B cell (primary cell): ENCODE data around the gene FHIT. TPM values are rescaled to one million over a fixed set of nuclear protein-coding genes. Genes with fewer than 3 reads are reported as not detected.

Source experiments
- ATAC-seq: fragments of 200-7000 bp; cut with Tn5 transposase; one replicate; pipeline ENCODE4 v1.10.0; 2021; ENCODE audit warnings: low read depth, mild to moderate bottlenecking, moderate number of reproducible peaks, moderate library complexity
- CTCF ChIA-PET: fragments of 350-600 bp; sonication (Branson Sonifier 250); formaldehyde crosslinking; loops from one replicate; lab custom pipeline; 2021; ENCODE audit warnings: antibody characterized with exemption, inconsistent platforms; lab: Charles Lee
- POLR2A ChIA-PET: fragments of 350-600 bp; sonication (Branson Sonifier 250); formaldehyde crosslinking; loops from one replicate; lab custom pipeline; 2021; ENCODE audit warnings: antibody characterized with exemption; lab: Charles Lee
- DNase-seq: peaks from one replicate; pipeline ENCODE4 v3.0.0; 2013
- H2AFZ ChIP-seq: 2 replicates; pipeline ENCODE4 v1.6.1; 2012; ENCODE audit warnings: mild to moderate bottlenecking, low read depth, low read length; ENCODE audit not compliant: insufficient read depth, poor library complexity, severe bottlenecking
- H3K27ac ChIP-seq, 2 donors: 1 replicate in 1 of 2; 2 replicates in 1 of 2; pipeline ENCODE4 v1.5.1; 2012 to 2013; ENCODE audit warnings: low read length in 2 of 2, mild to moderate bottlenecking in 2 of 2, moderate library complexity in 1 of 2
- H3K27me3 ChIP-seq, 4 experiments: fragments of 200-600 bp in 1 of 4; sonication (generic) in 1 of 4; replicated peaks in 1 of 4; 1 replicate in 2 of 4; 2 replicates in 2 of 4; pipeline versions ENCODE4 v1.6.1 to v1.7.0; 2013 to 2016; ENCODE audit warnings: low read length in 3 of 4, mild to moderate bottlenecking in 2 of 4, mixed read lengths in 1 of 4, moderate library complexity in 1 of 4; ENCODE audit not compliant: insufficient read depth in 4 of 4, control insufficient read depth in 3 of 4; ENCODE audit errors: control extremely low read depth in 1 of 4
- H3K36me3 ChIP-seq, 2 experiments: replicated peaks in 1 of 2; 1 replicate in 1 of 2; 2 replicates in 1 of 2; pipeline versions ENCODE4 v1.6.1 to v1.7.1; 2013; ENCODE audit warnings: low read length in 1 of 2; ENCODE audit not compliant: insufficient read depth in 2 of 2, control insufficient read depth in 1 of 2; ENCODE audit errors: control extremely low read depth in 1 of 2, extremely low read depth in 1 of 2
- H3K4me1 ChIP-seq, 2 donors: fragments of 200-600 bp in 1 of 2; sonication (generic) in 1 of 2; 1 replicate in 1 of 2; 2 replicates in 1 of 2; pipeline versions ENCODE4 v1.5.1 to v1.6.1; 2013 to 2017; ENCODE audit warnings: low read length in 2 of 2; ENCODE audit not compliant: control insufficient read depth in 2 of 2, insufficient read depth in 2 of 2
- H3K4me2 ChIP-seq: replicated peaks from 2 replicates; pipeline ENCODE3; 2012; ENCODE audit warnings: mild to moderate bottlenecking, low read depth, low read length; ENCODE audit not compliant: poor library complexity, severe bottlenecking
- H3K4me3 ChIP-seq, 5 experiments: fragments of 200-600 bp in 1 of 5; sonication (generic) in 1 of 5; 1 replicate in 3 of 5; 2 replicates in 2 of 5; pipeline versions ENCODE4 v1.5.1 to v1.7.0; 2011 to 2016; ENCODE audit warnings: low read length in 4 of 5, mild to moderate bottlenecking in 4 of 5, low read depth in 2 of 5, control low read depth in 1 of 5, moderate library complexity in 1 of 5; ENCODE audit not compliant: insufficient read depth in 1 of 5; ENCODE audit errors: control extremely low read depth in 1 of 5, extremely low read depth in 1 of 5
- H3K79me2 ChIP-seq: fragments of 200-600 bp; sonication (generic); one replicate; pipeline ENCODE4 v1.6.0; 2016; ENCODE audit warnings: low read length; ENCODE audit not compliant: control insufficient read depth, insufficient read depth
- H3K9ac ChIP-seq: fragments of 200-600 bp; sonication (generic); 2 replicates; pipeline ENCODE4 v1.6.1; 2017; ENCODE audit warnings: mild to moderate bottlenecking, low read length, moderate library complexity
- H3K9me3 ChIP-seq, 3 donors: one replicate each; pipeline versions ENCODE4 v1.6.1 to v1.7.1; 2013; ENCODE audit warnings: low read length in 2 of 3; ENCODE audit not compliant: control insufficient read depth in 2 of 3, insufficient read depth in 1 of 3; ENCODE audit errors: control extremely low read depth in 1 of 3
- H4K20me1 ChIP-seq: 2 replicates; pipeline ENCODE4 v1.6.0; 2012; ENCODE audit warnings: mild to moderate bottlenecking, low read length; ENCODE audit not compliant: insufficient read depth, control insufficient read depth, poor library complexity, severe bottlenecking
- H3K27ac Mint-ChIP-seq: one replicate; pipeline ENCODE4 v1.8.0; 2021; ENCODE audit warnings: mixed read lengths
- H3K27me3 Mint-ChIP-seq: one replicate; pipeline ENCODE4 v1.8.0; 2021; ENCODE audit warnings: mixed read lengths
- H3K4me1 Mint-ChIP-seq: one replicate; pipeline ENCODE4 v1.8.0; 2021; ENCODE audit warnings: mixed read lengths
- H3K4me3 Mint-ChIP-seq: one replicate; pipeline ENCODE4 v1.8.0; 2021; ENCODE audit warnings: mixed read lengths
- H3K9me3 Mint-ChIP-seq: one replicate; pipeline ENCODE4 v1.8.0; 2022; ENCODE audit warnings: mixed read lengths; ENCODE audit not compliant: insufficient read depth
- EZH2 ChIP-seq: IDR thresholded peaks from 2 replicates; pipeline ENCODE4 v1.6.1; 2012; ENCODE audit warnings: borderline replicate concordance, low read depth, mild to moderate bottlenecking, moderate library complexity, low read length; ENCODE audit not compliant: insufficient read depth, poor library complexity, severe bottlenecking
- WGBS: methylation state at CpG from one replicate; pipeline ENCODE4 v1.1.5; 2013; ENCODE audit warnings: missing lambda C conversion rate; ENCODE audit not compliant: insufficient coverage; 5-methylcytosine and 5-hydroxymethylcytosine counted together
- intact Hi-C: fragments of 100-400 bp; cut with micrococcal nuclease; formaldehyde crosslinking; loops from one replicate; pipeline ENCODE4 v1.10.0; 2022
- polyA plus RNA-seq: library from polyadenylated mRNA; depleted of rRNA; stranded (reverse); fragments of >200 nt; gene quantifications from 2 replicates; pipeline ENCODE4 v1.2.3, GENCODE V29; 2012
- total RNA-seq, 2 donors: library from RNA; stranded (reverse); fragments of 120-200 nt in 1 of 2; gene quantifications; 1 replicate in 1 of 2; 2 replicates in 1 of 2; pipeline versions ENCODE4 v1.2.3 to v1.2.4, GENCODE V29; 2013 to 2022
- TF ChIP-seq, protein P1 (sequence below): fragments of 200-600 bp; IDR thresholded peaks from one replicate; pipeline ENCODE4 v1.8.0; 2022; ENCODE audit warnings: antibody characterized with exemption, mild to moderate bottlenecking

The FHIT gene
- total and polyA plus RNA-seq, 2 donors (not counting 1 experiment from before 2014, with no cell fraction given) = 1.7 to 7.8 TPM

- Mint-ChIP-seq H3K9me3 (no peaks in the 10 kb centered on the region), H3K4me1 (peaks cover 22% of the 10 kb centered on the region), H3K27me3 (no peaks in the 10 kb centered on the region), H3K27ac (peak overlapping the region; percentile 76), H3K4me3 (peak overlapping the region; percentile 78)
- ChIA-PET CTCF (no interaction called here), POLR2A (no interaction called here)
- Histone ChIP-seq H3K4me1 (peaks cover 18 to 23% of the 10 kb centered on the region in 2 donors), H3K27ac (peak overlapping the region; percentile 43 to 81), H4K20me1 (no peaks in the 10 kb centered on the region), H3K79me2 (no peaks in the 10 kb centered on the region), H3K9me3 (no peaks in the 10 kb centered on the region), H2AFZ (peak overlapping the region; percentile 71), H3K4me2 (peak overlapping the region; percentile 67), H3K9ac (peak overlapping the region; percentile 54), H3K4me3 (peak overlapping the region in 4 of 5 experiments; percentile 27 to 59 (median 38)), H3K27me3 (no peaks in the 10 kb centered on the region), H3K36me3 (no peaks in the 10 kb centered on the region)
- DNase-seq = peak; percentile 58
- TF ChIP-seq, protein P1, sequence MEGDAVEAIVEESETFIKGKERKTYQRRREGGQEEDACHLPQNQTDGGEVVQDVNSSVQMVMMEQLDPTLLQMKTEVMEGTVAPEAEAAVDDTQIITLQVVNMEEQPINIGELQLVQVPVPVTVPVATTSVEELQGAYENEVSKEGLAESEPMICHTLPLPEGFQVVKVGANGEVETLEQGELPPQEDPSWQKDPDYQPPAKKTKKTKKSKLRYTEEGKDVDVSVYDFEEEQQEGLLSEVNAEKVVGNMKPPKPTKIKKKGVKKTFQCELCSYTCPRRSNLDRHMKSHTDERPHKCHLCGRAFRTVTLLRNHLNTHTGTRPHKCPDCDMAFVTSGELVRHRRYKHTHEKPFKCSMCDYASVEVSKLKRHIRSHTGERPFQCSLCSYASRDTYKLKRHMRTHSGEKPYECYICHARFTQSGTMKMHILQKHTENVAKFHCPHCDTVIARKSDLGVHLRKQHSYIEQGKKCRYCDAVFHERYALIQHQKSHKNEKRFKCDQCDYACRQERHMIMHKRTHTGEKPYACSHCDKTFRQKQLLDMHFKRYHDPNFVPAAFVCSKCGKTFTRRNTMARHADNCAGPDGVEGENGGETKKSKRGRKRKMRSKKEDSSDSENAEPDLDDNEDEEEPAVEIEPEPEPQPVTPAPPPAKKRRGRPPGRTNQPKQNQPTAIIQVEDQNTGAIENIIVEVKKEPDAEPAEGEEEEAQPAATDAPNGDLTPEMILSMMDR = no peak
- TF ChIP-seq EZH2 = no peak
- ATAC-seq = peak; percentile 75
- intact Hi-C loops = no loop called here
- WGBS = 0% methylated on average over 1 of the region's 4 CpGs
Measured at GRCh38 chr3:60010781-60011180, 1240.5 kb downstream of the FHIT start.

DNA sequence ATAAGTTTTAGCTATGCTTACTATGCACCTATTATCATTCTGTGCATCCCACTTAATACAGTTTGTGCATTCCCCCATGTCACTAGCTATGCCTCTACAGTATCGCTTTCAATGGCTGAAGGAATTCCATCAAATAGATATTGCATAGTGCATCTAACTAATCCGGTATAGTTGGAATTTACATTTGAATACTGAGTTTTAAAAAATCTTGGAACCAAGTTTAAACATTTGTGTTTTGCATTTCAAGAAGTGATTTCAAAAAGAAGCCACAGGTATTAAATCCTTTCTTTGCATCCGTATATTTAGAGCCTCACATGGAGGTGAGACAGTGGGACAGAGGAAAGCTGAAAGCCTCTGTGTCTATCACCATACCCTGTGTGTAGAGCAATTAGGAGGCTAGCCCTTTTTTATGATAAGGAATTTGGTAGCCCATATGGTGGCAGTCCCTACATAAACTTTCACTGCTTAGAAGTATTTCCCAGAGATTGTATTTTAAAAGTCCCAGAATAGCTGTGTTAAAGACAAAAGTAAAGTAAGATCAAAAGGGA is 1241.2 kb downstream of the FHIT start:
- Mint-ChIP-seq H3K27me3 (no peaks in the 10 kb centered on the region), H3K9me3 (no peaks in the 10 kb centered on the region), H3K4me1 (peaks cover 22% of the 10 kb centered on the region), H3K27ac (peak overlapping the region; percentile 76), H3K4me3 (peak overlapping the region; percentile 78)
- peak overlapping the region; percentile 67 for H3K4me2 ChIP-seq
- H2AFZ ChIP-seq = peak overlapping the region; percentile 71
- H3K79me2 ChIP-seq = no peaks in the 10 kb centered on the region
- ChIA-PET POLR2A (no interaction called here), CTCF (no interaction called here)
- peak overlapping the region; percentile 43 to 81 for H3K27ac ChIP-seq
- H3K27me3 ChIP-seq = no peaks in the 10 kb centered on the region
- no peaks in the 10 kb centered on the region for H4K20me1 ChIP-seq
- peaks cover 18 to 23% of the 10 kb centered on the region in 2 donors for H3K4me1 ChIP-seq
- ATAC-seq (no peak), DNase-seq (no peak)
- WGBS = no CpG with 5 or more reads among the region's 3 CpGs
- peak overlapping the region; percentile 54 for H3K9ac ChIP-seq
- intact Hi-C loops = no loop called here
- no peaks in the 10 kb centered on the region for H3K36me3 ChIP-seq
- no peaks in the 10 kb centered on the region for H3K9me3 ChIP-seq
- no peak for TF ChIP-seq EZH2
- TF ChIP-seq, protein P1 = no peak
- H3K4me3 ChIP-seq = no peak overlapping the region
